ENCODE results near the gene ADI1. TPM values are rescaled to one million over a fixed set of nuclear protein-coding genes. Genes with fewer than 3 reads are reported as not detected.

The ADI1 gene
- total RNA-seq, 4 donors from 2014 or later, result 43.7 to 207 (median 71.0) TPM

GRCh38 chr2:3534251-3534814, 15.0 kb upstream of the ADI1 start:
- H3K9me3 ChIP-seq, result no peaks in the 10 kb centered on the region
- H3K27me3 ChIP-seq, result no peaks in the 10 kb centered on the region
- no peak overlapping the region for H3K4me3 ChIP-seq
- no peaks in the 10 kb centered on the region for H3K36me3 ChIP-seq
- no peak overlapping the region for H3K27ac ChIP-seq
- TF ChIP-seq CTCF (IDR thresholded peaks at IDR 0.05) (no peak), POLR2A (IDR thresholded peaks at IDR 0.05) (no peak)
- H3K4me1 ChIP-seq, result peaks cover 0 to 5% (median 0%) of the 10 kb centered on the region in 4 donors
- no peak for DNase-seq

GRCh38 chr2:3533836-3534235, 14.5 kb upstream of the ADI1 start:
- DNase-seq, result no peak
- Histone ChIP-seq H3K27me3 (no peaks in the 10 kb centered on the region), H3K36me3 (no peaks in the 10 kb centered on the region), H3K9me3 (no peaks in the 10 kb centered on the region), H3K4me3 (no peak overlapping the region), H3K4me1 (peaks cover 0 to 5% (median 0%) of the 10 kb centered on the region in 4 donors), H3K27ac (no peak overlapping the region)
- TF ChIP-seq CTCF (IDR thresholded peaks at IDR 0.05) (no peak), POLR2A (IDR thresholded peaks at IDR 0.05) (no peak)

GRCh38 chr2:3532941-3533340, 13.6 kb upstream of the ADI1 start:
- Histone ChIP-seq H3K36me3 (no peaks in the 10 kb centered on the region), H3K27me3 (no peaks in the 10 kb centered on the region), H3K9me3 (no peaks in the 10 kb centered on the region), H3K4me3 (no peak overlapping the region), H3K4me1 (peaks cover 0 to 5% (median 0%) of the 10 kb centered on the region in 4 donors), H3K27ac (no peak overlapping the region)
- TF ChIP-seq POLR2A (IDR thresholded peaks at IDR 0.05) (no peak), CTCF (IDR thresholded peaks at IDR 0.05) (no peak)
- DNase-seq, result no peak

- TF ChIP-seq POLR2A (IDR thresholded peaks at IDR 0.05) (no peak), CTCF (IDR thresholded peaks at IDR 0.05) (no peak)
- Histone ChIP-seq H3K27me3 (no peaks in the 10 kb centered on the region), H3K4me1 (no peaks in the 10 kb centered on the region), H3K36me3 (no peaks in the 10 kb centered on the region), H3K27ac (no peak overlapping the region), H3K4me3 (no peak overlapping the region), H3K9me3 (no peaks in the 10 kb centered on the region)
- no peak for DNase-seq
Measured at GRCh38 chr2:3529316-3530025, 10.1 kb upstream of the ADI1 start.

GRCh38 chr2:3527886-3528785, 8.8 kb upstream of the ADI1 start:
- no peak for TF ChIP-seq POLR2A (IDR thresholded peaks at IDR 0.05)
- no peak for TF ChIP-seq CTCF (IDR thresholded peaks at IDR 0.05)
- no peak for DNase-seq
- no peak overlapping the region for H3K4me3 ChIP-seq
- no peak overlapping the region for H3K27ac ChIP-seq
- H3K9me3 ChIP-seq, result no peaks in the 10 kb centered on the region
- H3K27me3 ChIP-seq, result no peaks in the 10 kb centered on the region
- H3K4me1 ChIP-seq, result peaks cover 0 to 7% (median 0%) of the 10 kb centered on the region in 4 donors
- H3K36me3 ChIP-seq, result no peaks in the 10 kb centered on the region
